ENCODE measurements around the gene RHBDL1.

Gene RHBDL1

GRCh38 chr16:715477-716199, 40.2 kb downstream of the RHBDL1 start:
- H3K4me1 ChIP-seq (ENCODE audit: low read depth, poor library complexity, severe bottlenecking), result peaks cover 34% of the 10 kb centered on the region

GRCh38 chr16:716200-716568, 40.7 kb downstream of the RHBDL1 start:
- Histone ChIP-seq H4K20me1 (ENCODE audit: insufficient read depth) (no peaks in the 10 kb centered on the region), H3K4me1 (ENCODE audit: low read depth, poor library complexity, severe bottlenecking) (peaks cover 29% of the 10 kb centered on the region), H3K4me3 (IDR thresholded peaks at IDR 0.05; ENCODE audit: insufficient read depth, low read depth, low read length) (no peak overlapping the region), H3K79me2 (ENCODE audit: insufficient read depth, low read depth) (no peaks in the 10 kb centered on the region), H2AFZ (ENCODE audit: low read depth) (no peak overlapping the region), H3K4me2 (no peak overlapping the region), H3K27ac (no peak overlapping the region), H3K27me3 (ENCODE audit: insufficient read depth, low read depth) (peaks cover 46% of the 10 kb centered on the region), H3K9ac (no peak overlapping the region), H3K36me3 (ENCODE audit: insufficient read depth) (no peaks in the 10 kb centered on the region)
- no peak for TF ChIP-seq CTCF (conservative IDR thresholded peaks at IDR 0.05; ENCODE audit: low read depth, low read length)

More at GRCh38 chr16:715477-716199, 40.2 kb downstream of the RHBDL1 start:
- H3K36me3 ChIP-seq (ENCODE audit: insufficient read depth), result no peaks in the 10 kb centered on the region
- H3K9ac ChIP-seq, result no peak overlapping the region
- no peaks in the 10 kb centered on the region for H4K20me1 ChIP-seq (ENCODE audit: insufficient read depth)
- H2AFZ ChIP-seq (ENCODE audit: low read depth), result no peak overlapping the region
- no peak overlapping the region for H3K27ac ChIP-seq
- TF ChIP-seq CTCF (conservative IDR thresholded peaks at IDR 0.05; ENCODE audit: low read depth, low read length), result no peak
- H3K79me2 ChIP-seq (ENCODE audit: insufficient read depth, low read depth), result no peaks in the 10 kb centered on the region
- H3K27me3 ChIP-seq (ENCODE audit: insufficient read depth, low read depth), result peaks cover 52% of the 10 kb centered on the region
- no peak overlapping the region for H3K4me3 ChIP-seq (IDR thresholded peaks at IDR 0.05; ENCODE audit: insufficient read depth, low read depth, low read length)
- H3K4me2 ChIP-seq, result no peak overlapping the region; the same call in 1 of the 2 replicates

- H4K20me1 ChIP-seq (ENCODE audit: insufficient read depth), result no peaks in the 10 kb centered on the region
- no peak overlapping the region for H3K27ac ChIP-seq
- no peak overlapping the region for H3K9ac ChIP-seq
- TF ChIP-seq CTCF (conservative IDR thresholded peaks at IDR 0.05; ENCODE audit: low read depth, low read length), result no peak
- H3K79me2 ChIP-seq (ENCODE audit: insufficient read depth, low read depth), result no peaks in the 10 kb centered on the region
- H3K4me2 ChIP-seq, result no peak overlapping the region
- H3K27me3 ChIP-seq (ENCODE audit: insufficient read depth, low read depth), result peaks cover 40% of the 10 kb centered on the region
- H3K36me3 ChIP-seq (ENCODE audit: insufficient read depth), result no peaks in the 10 kb centered on the region
- H3K4me1 ChIP-seq (ENCODE audit: low read depth, poor library complexity, severe bottlenecking), result peaks cover 28% of the 10 kb centered on the region
- H3K4me3 ChIP-seq (IDR thresholded peaks at IDR 0.05; ENCODE audit: insufficient read depth, low read depth, low read length), result no peak overlapping the region
- no peak overlapping the region for H2AFZ ChIP-seq (ENCODE audit: low read depth)
These were observed 41.4 kb downstream of the RHBDL1 start for GRCh38 chr16:716768-717325.

- Histone ChIP-seq H4K20me1 (ENCODE audit: insufficient read depth) (no peaks in the 10 kb centered on the region), H3K27ac (no peak overlapping the region), H3K9ac (no peak overlapping the region), H2AFZ (ENCODE audit: low read depth) (no peak overlapping the region), H3K27me3 (ENCODE audit: insufficient read depth, low read depth) (peaks cover 32% of the 10 kb centered on the region), H3K4me2 (no peak overlapping the region), H3K36me3 (ENCODE audit: insufficient read depth) (no peaks in the 10 kb centered on the region), H3K4me3 (IDR thresholded peaks at IDR 0.05; ENCODE audit: insufficient read depth, low read depth, low read length) (no peak overlapping the region), H3K4me1 (ENCODE audit: low read depth, poor library complexity, severe bottlenecking) (peaks cover 32% of the 10 kb centered on the region), H3K79me2 (ENCODE audit: insufficient read depth, low read depth) (no peaks in the 10 kb centered on the region)
- TF ChIP-seq CTCF (conservative IDR thresholded peaks at IDR 0.05; ENCODE audit: low read depth, low read length), result no peak
These were observed 42.2 kb downstream of the RHBDL1 start for GRCh38 chr16:717450-718245.

Measured in KMS-11 (cell line).